NCI-H226 (cell line): ENCODE data around the gene MEF2A.
"Not testable (repeated sequence)": the region's sequence is repeated elsewhere in the genome, so short reads cannot be mapped to it uniquely, and the experiment has no call there.

Source experiments
- DNase-seq: peaks from one replicate; pipeline ENCODE4 v3.0.0-alpha.2; 2015

The MEF2A gene

DNA sequence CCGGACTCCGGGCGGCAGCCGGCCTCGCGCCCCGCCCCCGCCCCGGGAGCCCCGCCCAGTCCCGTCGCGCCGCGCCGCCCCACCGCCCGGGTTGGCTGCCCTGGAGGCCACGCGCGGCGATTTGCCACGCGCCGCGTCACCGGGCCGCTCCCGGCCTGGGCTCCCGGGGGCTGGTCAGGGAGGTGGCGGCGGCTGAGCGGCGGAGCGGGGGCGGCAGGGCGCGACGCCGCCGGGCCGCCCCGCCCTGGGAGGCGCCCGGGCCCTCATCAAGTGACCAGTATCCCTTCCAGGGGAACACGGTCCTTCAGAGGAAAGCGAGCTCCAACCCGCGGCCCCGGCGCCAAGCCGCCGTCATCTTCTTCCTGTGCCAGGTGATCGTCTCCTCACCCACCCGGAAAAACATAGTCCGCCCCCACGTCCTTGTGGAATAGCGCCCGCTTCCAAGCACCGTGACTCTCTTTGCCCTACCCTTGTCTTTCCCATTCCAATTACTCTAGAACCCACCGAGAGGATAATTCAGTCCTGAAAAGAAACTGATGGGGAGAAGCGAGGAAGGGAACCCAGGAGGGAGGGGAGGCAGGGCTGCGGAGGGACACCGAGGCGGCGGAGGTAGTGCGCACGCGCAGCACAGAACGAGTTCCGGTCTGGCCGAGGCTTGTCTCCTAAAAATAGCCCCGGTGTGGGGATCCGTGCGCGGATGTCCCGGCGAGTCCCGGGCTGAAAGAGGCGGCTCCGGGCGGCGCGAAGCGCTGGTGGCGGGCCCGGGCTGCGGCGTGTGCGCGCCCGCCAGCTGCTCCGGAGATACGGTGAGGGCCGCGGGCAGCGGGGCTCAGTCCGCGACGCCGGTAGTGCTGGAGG, at the start of gene MEF2A:
MEF2A (plus strand) TSS at position 686 of the 858 bp plus-strand sequence. CDS start 67,136 bp downstream, outside the sequence.
- peak; percentile 93 for DNase-seq

DNA sequence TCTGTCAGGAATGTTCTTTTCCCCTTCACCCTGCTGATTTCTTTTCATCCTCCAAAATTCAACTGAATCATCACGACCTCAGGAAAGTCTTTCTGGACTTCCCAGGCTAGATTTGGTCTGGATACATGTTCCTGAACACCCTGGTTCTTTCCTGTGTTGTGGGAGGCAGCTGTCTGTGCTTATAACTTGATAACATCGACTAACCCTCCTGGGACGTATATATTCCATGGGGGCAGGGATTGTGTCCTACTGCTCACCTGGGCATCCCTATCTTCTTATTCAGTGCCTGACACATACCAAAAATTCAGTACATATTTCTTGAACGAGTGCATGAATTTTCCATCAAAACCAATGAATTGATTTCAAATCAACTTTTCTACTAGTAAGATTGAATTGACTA, 47.6 kb upstream of the MEF2A start:
- no peak for DNase-seq

DNA sequence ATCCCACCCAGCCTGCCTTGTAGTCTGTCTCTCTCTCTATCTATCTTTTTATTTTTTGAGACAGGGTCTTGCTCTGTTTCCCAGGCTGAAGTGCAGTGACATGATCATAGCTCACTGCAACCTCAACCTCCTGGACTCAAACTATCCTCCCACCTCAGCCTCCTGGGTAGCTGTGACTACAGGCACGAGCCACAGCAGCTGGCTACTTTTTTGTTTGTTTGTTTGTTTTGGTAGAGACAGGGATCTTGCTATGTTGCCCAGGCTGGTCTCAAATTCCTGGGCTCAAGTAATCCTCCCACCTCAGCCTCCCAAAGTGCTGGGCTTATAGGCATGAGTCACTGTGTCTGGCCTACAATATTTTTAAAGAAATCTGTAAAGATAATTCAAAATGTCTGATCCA, 46.4 kb upstream of the MEF2A start:
- not testable (repeated sequence) for DNase-seq

DNA sequence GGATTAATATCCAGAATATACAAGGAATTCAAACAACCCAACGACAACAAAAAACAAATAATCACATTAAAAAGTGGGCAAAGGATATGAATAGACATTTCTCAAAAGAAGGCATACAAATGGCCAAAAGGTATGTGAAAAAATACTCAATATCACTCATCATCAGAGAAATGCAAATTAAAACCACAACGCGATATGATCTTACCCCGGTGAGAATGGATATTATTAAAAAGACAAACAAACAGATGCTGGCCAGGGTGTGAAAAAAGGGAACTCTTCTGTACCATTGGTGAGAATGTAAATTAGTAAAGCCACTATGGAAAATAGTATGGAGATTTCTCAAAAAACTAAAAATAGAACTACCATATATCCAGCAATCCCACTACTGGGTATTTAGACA, 43.5 kb upstream of the MEF2A start:
- DNase-seq: no peak

DNA sequence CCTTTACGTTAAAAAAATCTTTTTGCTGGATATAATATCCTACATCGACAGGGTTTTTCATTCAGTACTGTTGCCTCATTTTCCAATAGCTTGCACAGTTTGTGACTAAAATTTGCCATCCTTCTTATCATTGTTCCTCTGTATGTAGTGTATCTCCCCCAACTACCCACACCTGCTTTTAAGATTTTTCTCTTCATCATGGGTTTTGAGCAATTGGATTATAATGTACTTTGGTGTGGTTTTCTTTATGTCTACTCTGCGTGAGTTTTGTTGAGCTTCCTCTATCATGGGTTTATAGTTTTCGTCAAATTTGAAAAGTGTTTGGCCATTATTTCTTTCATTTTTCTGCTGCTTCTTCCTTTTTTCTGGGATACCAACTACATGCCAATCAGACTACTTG, 39.6 kb upstream of the MEF2A start:
- DNase-seq: no peak

DNA sequence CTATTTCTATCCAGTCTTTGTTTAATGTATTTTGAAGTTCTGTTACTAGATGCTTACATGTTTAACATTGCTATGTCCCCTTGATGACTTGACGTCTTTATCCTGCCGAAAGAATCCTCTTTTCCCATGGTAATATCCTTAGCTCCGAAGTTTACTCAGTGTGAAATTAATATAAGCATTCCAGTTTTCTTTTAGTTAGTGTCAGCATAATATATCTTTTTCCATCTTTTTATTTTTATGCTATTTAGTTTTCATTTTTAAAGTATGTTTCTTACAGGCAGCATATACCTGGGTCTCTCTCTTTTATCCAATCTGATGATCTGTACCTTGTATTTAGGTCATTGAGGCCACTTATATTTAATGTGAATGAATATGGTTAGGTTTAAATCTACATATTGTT, 39.1 kb upstream of the MEF2A start:
- no peak for DNase-seq

DNA sequence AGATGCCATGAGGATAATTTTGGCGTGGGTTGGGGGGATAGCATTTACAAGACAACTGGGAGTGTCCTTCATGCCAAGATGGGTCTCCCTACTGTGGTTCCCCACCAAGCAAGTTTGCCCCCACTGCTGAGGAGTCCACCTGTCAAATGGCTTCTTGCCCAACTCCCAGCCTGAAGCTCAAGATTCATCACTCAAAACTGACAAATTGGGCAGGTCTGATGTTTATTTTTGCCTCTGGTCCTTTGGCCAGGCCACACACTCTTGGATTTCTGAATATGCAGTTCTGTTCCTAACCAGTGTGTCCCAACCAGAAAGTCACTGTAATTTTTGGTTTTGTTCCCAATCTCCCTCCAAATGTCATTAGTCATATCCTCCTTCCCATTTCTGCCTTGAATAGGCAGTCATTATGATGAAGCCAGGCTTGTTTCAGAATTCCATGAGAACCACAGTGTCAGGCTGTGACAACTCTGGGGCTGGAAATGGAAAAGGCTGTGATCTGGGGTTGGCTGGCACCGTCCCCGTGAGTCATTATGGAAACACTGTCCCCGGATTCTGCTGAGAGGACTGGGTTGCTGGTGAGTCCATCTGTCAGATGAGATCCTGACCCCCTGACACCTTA, 29.3 kb upstream of the MEF2A start:
- peak; percentile 69 for DNase-seq

DNA sequence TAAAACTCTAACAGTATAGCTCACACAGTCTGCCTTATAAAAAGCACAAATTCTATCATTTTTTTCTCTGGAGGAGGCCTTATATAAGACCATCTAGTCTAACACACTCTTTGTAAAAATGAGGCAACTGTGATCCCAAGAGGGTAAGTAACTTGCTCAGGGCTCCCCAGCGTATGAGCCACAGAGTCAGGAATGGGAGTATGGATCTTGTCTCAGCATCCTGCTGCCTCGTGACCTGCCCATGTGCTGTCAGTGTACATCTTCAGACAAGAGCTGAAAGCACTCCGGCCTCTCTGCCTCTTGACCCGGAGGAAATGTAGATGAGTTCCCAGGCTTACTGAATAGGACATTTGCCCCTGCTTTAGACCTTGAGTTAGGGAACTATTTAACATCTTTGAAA, 28.4 kb upstream of the MEF2A start:
- no peak for DNase-seq

DNA sequence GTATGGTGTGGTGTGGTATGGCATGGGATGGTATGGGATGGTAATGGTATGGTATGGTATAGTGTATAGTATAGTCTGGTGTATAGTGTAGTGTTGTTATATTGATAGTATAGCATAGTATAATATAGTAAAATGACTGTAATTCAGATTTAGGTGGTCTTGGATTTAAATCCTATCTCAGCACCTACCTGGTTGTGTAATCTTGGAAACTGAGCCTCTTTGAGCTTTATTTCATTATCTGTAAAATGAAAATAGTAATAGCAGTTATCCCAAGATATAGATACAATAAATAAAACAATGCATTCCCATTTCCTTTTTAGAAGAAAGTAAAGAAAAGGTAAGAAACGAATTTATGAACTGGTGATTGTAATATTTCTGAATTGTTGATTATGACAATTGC, 27.5 kb upstream of the MEF2A start:
- DNase-seq: no peak

DNA sequence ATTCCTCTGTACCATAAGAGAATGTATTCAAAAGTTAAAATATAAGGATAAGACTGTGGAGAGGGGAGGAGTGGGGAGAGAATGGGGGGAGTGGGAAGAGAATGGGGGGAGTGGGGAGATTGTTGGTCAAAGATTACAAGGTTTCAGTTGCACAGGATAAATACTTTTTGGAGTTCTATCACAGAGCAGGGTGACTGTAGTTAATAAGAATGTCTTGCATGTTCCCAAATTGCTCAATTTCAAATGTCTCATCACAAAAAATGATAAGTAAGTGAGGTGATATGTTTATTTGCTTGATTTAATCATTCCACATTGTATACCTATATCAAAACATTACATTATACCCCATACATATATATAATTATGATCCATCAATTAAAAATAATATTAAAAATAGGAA, 23.0 kb upstream of the MEF2A start:
- DNase-seq: peak; percentile 49

DNA sequence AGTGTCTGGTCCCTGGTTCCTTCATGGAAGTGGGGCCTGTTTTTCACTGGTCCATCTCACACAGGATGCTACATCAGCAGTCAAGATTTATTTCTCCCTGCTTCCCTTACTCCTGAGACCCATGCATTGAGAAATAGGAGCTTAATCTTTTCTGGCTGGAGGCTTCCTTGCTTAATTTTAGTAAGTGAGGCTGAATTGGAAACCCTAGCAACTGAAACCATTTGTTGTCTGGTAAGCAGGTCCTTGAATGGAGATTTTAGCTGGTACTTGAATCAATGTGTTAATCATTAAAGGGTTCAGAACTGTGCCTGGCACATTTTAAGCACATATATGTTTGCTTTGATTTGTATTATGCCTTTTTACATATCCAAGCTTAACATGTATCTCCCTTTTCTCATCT, 20.2 kb upstream of the MEF2A start:
- no peak for DNase-seq

DNA sequence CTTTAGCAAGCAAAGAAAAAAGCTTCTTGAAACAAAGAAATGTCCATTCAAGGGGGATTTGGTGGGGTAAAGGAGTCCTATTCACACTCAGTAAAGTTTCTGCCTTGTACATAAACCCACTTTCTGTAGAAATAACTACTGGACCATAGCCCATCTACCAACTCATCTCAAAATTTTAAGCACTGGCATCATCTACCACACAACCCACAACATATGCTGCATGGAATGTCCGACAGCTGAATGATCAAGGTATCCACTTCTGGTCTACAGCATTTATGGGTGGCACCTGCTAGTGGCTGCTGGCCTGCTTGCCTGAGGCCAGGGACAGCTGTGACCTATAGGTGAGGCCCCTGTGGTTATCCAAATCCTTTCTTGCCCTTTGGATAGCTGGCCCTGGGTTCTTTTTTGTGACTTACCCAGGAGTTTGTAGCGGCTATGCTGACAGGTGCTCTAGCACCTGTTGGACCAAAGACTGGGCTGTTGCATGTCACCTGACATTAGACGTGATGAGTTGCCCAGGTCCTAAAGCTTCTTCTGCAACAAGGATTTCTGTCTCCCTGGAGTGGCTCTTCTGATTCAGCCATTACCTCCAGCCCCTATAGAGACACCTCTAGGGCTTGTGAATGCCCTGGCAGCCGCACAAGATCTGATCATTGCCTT, 19.2 kb upstream of the MEF2A start:
- DNase-seq: no peak

DNA sequence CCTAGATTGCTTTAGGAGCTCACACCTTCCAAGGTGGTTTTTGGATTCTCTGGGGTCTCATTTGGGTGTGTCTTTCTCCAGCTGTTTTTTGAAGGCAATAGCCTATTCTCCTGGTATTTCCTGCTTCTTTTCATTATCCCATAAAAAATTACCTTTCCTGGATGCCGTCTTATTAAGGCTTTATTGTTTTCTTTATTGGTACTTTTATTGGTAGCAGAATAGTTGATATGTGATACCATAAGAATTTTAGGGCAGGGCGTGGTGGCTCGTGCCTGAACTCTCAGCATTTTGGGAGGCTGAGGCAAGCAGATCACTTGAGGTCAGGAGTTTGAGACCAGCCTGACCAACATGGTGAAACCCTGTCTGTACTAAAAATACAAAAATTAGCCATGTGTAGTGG, 18.3 kb upstream of the MEF2A start:
- DNase-seq: no peak

DNA sequence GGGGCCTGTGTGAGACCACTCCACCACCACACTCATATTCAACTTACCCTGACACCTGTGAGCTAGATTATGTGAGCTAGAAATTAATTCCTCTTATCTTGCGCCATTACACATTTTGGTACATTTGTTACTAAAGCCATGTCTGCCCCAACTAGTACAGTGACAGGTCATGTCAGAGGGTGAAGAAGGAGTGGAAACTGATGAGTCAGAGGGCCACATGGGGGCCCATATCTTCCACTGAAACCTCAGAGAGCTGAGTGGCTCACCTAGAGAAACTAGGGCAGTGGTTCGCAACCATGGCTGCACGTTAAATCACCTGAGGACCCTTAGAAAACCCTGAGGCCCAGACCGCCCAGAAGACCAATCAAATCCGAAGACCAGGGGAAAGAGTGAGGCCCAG, 15.7 kb upstream of the MEF2A start:
- DNase-seq: no peak

DNA sequence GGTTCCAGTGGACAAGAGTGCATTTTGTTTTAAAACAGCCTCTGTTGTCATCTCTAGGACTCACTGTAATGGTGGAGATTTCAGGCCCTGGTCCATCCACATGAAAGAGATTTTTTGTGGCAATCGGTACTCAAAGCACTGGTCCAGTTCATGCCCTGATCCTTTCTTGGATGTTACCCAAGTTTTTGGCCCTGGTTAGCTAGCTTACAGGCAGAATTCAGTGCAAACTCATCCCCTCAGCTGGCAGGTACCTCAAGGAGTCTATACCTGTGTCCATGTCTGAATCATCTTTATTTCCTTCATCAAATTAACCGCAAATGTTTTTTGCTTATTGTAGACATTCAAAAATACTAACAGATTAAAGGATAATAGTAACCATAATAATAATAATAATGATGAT, 13.7 kb upstream of the MEF2A start:
- no peak for DNase-seq

DNA sequence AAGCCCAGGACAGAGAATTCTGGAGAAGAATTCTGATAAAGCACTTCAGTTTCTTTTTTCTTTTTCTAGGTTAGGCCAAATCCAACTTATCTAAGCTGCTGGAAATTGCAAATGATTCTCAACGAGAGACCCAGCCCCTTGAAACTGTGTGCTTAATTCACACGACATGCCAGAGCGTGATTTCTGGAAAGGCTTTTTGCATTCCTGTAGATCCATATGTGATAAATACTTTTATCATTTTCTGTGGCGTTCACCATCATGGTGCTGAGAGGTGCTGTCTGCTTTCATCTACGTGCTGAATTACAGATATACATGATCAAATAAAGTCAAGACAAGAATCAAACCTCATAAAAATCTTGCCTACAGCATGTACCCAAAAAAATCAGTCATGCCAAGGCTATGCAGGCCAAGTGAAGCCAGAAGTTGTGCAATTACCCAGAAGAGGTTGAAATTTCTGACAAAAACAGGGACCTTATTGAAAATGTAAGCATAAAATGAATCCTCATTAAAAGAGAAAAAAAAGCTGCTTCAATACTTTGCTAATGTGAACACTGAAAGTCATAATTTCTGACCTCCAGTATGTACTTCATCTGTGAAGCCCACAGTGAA, 10.8 kb upstream of the MEF2A start:
- DNase-seq: no peak

DNA sequence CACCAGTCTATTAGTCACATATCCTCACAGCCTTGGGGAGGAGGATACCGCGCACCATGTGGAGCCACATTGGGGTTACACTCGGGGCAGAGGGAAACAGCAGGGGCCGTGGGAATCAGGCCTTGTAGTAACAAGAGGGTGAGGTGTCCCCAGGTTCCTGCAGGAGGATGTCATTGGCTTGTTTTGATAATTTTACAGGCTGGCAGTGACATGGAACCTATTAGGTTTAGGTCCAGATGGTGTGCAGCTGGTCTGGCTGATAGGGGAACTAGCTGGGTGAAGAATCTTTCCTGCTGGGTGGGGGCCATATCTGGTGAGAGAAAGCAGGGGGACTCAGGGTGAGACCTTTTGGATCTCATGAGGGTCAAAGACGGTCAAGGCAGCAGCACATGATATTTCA, 9.8 kb upstream of the MEF2A start:
- no peak for DNase-seq

DNA sequence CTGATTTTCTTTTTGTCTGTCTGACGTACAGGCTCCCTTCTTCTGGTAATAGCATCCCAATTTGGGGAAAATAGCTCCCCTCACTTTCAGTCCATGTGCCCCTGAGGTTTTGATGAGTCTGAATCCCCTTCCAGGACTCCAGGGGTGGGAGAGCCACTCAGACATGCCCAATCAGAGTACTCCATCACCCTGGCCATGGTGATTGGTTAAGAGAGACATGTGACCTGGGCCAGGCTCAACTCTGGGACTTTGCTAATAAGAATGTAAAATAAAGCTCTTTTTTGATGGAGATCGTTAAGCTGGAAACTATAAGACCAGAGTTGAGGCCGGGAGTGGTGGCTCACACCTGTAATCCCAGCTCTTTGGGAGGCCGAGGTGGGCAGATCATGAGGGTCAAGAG, 9.2 kb upstream of the MEF2A start:
- no peak for DNase-seq

DNA sequence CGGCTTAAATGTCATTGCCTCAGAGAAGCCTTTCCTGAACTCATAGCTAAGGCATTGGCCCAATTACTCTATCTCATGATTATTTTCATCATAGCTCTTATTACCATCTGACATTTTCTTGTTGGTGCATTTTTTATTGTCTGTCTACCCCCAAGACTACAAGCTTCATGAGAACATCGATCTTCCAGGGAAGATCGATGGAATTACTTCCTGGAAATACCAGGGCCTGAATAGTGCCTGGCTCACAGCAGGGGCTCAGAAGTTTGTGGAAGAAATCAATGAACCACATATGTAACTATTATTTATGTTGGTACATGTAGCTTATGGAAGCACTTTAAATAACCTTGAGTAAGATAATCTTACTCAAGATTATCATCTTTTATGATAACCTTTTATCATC, 7.7 kb upstream of the MEF2A start:
- DNase-seq: no peak

DNA sequence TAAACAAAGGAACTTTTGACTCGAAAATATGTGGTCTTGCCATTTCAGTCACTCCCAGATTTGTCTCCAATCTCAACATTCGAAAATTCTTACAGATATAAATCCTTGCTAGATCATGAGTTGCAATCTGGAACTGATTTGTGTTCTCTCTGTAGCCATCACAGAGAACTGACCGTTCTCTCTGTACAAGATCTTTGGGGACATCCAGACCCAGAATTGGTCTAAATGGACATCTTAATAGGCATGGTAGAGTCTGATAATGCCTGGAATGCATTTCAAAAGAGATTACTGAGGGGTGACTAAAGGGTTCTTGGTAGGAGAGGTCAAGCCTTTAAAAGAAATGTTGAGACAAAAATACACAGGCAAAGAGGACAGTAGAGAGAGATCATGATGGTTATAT, 7.2 kb upstream of the MEF2A start:
- DNase-seq: no peak

DNA sequence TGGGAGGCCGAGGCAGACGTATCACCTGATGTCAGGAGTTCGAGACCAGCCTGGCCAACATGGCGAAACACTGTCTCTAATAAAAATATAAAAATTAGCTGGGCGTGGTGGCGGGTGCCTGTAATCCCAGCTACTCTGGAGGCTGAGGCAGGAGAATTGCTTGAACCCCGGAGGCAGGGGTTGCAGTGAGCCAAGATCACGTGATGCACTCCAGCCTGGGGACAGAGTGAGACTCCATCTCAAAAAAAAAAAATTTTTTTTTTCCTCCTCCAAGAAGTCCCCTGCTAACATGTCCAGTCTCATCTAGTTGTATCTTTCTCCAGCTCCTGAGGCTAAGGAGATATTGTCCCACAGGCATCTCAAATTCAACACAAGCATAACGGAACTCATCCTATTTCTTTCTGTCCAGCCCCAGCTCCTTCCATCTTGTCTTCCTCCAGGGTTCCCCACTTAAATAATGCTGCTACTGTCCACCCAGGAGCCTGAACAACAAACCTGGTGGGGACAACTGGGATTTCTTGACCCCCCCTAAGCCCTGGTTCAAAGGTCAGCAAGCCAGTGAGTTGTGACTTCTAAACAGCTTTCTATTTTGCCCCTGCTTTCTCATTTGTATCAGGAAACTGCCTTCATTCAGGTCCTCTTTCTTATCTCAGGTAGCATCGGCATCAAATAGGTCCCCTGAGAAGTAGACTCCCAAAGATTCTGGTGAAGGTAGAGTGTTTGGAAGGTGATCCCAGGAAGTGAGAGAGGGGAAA, 4.1 kb upstream of the MEF2A start:
- DNase-seq: no peak

DNA sequence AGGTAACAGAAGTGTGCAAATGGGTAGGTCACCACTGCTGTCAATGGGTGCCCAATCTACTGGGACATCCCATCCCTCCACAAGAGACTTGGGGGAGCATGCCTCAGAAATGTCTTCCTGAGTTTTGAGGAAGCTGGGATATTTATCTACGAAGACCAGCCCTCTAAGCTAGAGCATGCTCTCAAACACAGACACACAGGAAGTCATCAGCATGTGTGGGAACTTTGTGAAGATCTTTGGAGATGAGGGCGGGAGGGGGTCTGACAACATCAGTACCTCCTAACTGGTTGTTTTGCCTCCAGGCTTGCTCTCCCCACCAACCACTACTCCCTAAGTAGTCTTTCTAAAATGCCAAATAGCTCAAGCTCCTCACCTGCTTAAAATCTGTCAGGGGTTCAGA, 3.5 kb upstream of the MEF2A start:
- no peak for DNase-seq
